HepG2 (cell line): ENCODE results near the gene CUL9. TPM values are rescaled to one million over a fixed set of nuclear protein-coding genes. Genes with fewer than 3 reads are reported as not detected.

ENCODE experiments used
- HMG20A ChIP-seq: IDR thresholded peaks from 2 replicates; pipeline ENCODE4 v1.6.1; 2016; ENCODE audit warnings: borderline replicate concordance
- HNF1A ChIP-seq, 2 experiments: sonication (generic) in 1 of 2; formaldehyde crosslinking in 1 of 2; IDR thresholded peaks; 2 replicates each; pipeline versions ENCODE4 v1.4.0 to v1.6.1; 2016 to 2020; ENCODE audit warnings: borderline replicate concordance in 1 of 2, low read depth in 1 of 2, mild to moderate bottlenecking in 1 of 2, missing genetic modification reagents in 1 of 2
- ISX ChIP-seq: sonication (generic); formaldehyde crosslinking; conservative IDR thresholded peaks from 2 replicates; pipeline ENCODE4 v1.5.0; 2020; ENCODE audit warnings: missing genetic modification reagents
- KLF9 ChIP-seq: IDR thresholded peaks from 2 replicates; pipeline ENCODE4 v1.6.1; 2016; ENCODE audit warnings: low read depth
- MIXL1 ChIP-seq: IDR thresholded peaks from 2 replicates; pipeline ENCODE4 v1.6.1; 2016
- MTF2 ChIP-seq: sonication (generic); formaldehyde crosslinking; IDR thresholded peaks from 2 replicates; pipeline ENCODE4 v1.5.0; 2020; ENCODE audit warnings: missing genetic modification reagents, borderline replicate concordance
- NCOA2 ChIP-seq: sonication (generic); formaldehyde crosslinking; IDR thresholded peaks from 2 replicates; pipeline ENCODE4 v1.8.0; 2022; ENCODE audit warnings: inconsistent platforms
- PLRG1 ChIP-seq: fragments of 450-650 bp; conservative IDR thresholded peaks from 2 replicates; pipeline ENCODE4 v1.6.1; 2016
- PRDM10 ChIP-seq: sonication (generic); formaldehyde crosslinking; IDR thresholded peaks from 2 replicates; pipeline ENCODE4 v1.4.0; 2020; ENCODE audit warnings: low read depth, missing genetic modification reagents
- SALL1 ChIP-seq: sonication (generic); formaldehyde crosslinking; IDR thresholded peaks from 2 replicates; pipeline ENCODE4 v1.8.0; 2022; ENCODE audit warnings: mild to moderate bottlenecking, missing genetic modification reagents
- SMARCC2 ChIP-seq: fragments of 450-650 bp; IDR thresholded peaks from 2 replicates; pipeline ENCODE4 v1.6.1; 2017; ENCODE audit warnings: antibody characterized with exemption, mild to moderate bottlenecking
- SSRP1 ChIP-seq: IDR thresholded peaks from 2 replicates; pipeline ENCODE4 v1.6.1; 2016; ENCODE audit warnings: control low read depth
- THRA ChIP-seq: sonication (generic); formaldehyde crosslinking; IDR thresholded peaks from 2 replicates; pipeline ENCODE4 v1.4.0; 2020; ENCODE audit warnings: missing genetic modification reagents, borderline replicate concordance
- U2AF2 ChIP-seq: fragments of 200-400 bp; formaldehyde crosslinking; IDR thresholded peaks from 2 replicates; pipeline ENCODE4 v1.6.1; 2017; ENCODE audit warnings: low read depth, mild to moderate bottlenecking, low read length
- XBP1 ChIP-seq: sonication (generic); formaldehyde crosslinking; IDR thresholded peaks from 2 replicates; pipeline ENCODE4 v1.5.0; 2020; ENCODE audit warnings: missing genetic modification reagents
- ZBTB37 ChIP-seq: sonication (generic); formaldehyde crosslinking; IDR thresholded peaks from 2 replicates; pipeline ENCODE4 v1.4.0; 2020; ENCODE audit warnings: mild to moderate bottlenecking, missing genetic modification reagents
- ZMYM2 ChIP-seq: sonication (generic); formaldehyde crosslinking; IDR thresholded peaks from 2 replicates; pipeline ENCODE4 v1.8.0; 2022; ENCODE audit warnings: mild to moderate bottlenecking, missing genetic modification reagents
- ZNF580 ChIP-seq: IDR thresholded peaks from 2 replicates; pipeline ENCODE4 v1.6.1; 2016; ENCODE audit warnings: low read depth, borderline replicate concordance
- ZNF746 ChIP-seq: sonication (generic); formaldehyde crosslinking; IDR thresholded peaks from 2 replicates; pipeline ENCODE4 v1.8.0; 2022; ENCODE audit warnings: mild to moderate bottlenecking, missing genetic modification reagents
- polyA plus RNA-seq, 8 experiments: library from polyadenylated mRNA; depleted of rRNA in 3 of 8; stranded (reverse) in 7 of 8; unstranded in 1 of 8; fragments of >200 nt; fragmentation: Illumina TruSeq in 4 of 8; extraction: Trizol in 4 of 8; gene quantifications; 2 replicates each; pipeline versions ENCODE4 v1.2.1 to v1.2.3, GENCODE V29; 2011 to 2016; ENCODE audit warnings: low read depth in 4 of 8, missing spikeins in 1 of 8, mixed read lengths in 1 of 8; ENCODE audit not compliant: insufficient read depth in 1 of 8
- total RNA-seq, 5 experiments: library from RNA; depleted of rRNA; stranded (reverse); fragments of >200 nt; fragmentation: Illumina TruSeq; extraction: Trizol; gene quantifications; 2 replicates each; pipeline ENCODE4 v1.2.3, GENCODE V29; 2016; ENCODE audit warnings: low read depth in 1 of 5

CUL9 gene
- total and polyA plus RNA-seq, 2 of the 13 experiments (the other 11 are each of a cell fraction or from before 2014, with no cell fraction given), result 11.4 to 13.7 TPM

- TF ChIP-seq HNF1A (IDR thresholded peaks at IDR 0.05; ENCODE audit: low read depth) (no peak), HNF1A (CRISPR knock-in tag; IDR thresholded peaks at IDR 0.05; ENCODE audit: borderline replicate concordance) (no peak), THRA (CRISPR knock-in tag) (no peak), KLF9 (no peak), U2AF2 (no peak), PRDM10 (CRISPR knock-in tag) (no peak), PLRG1 (no peak), SSRP1 (CRISPR knock-in tag) (no peak), MTF2 (no peak), ZNF580 (CRISPR knock-in tag) (no peak), SMARCC2 (no peak), ISX (CRISPR knock-in tag) (no peak), HMG20A (CRISPR knock-in tag) (peak; percentile 40; the same call in 1 of the 2 replicates), MIXL1 (no peak), XBP1 (CRISPR knock-in tag) (no peak), SALL1 (peak; percentile 43; the same call in 1 of the 2 replicates), NCOA2 (CRISPR knock-in tag) (peak; percentile 38; the same call in 1 of the 2 replicates), ZMYM2 (no peak), ZNF746 (CRISPR knock-in tag) (0 out of 2 replicates have a peak, but pooled peaks have one; percentile 26), ZBTB37 (CRISPR knock-in tag) (no peak)
Measured at GRCh38 chr6:43265564-43265963, 83.6 kb downstream of the CUL9 start (continued).
